ENCODE measurements around the gene PRDX2.

- TF ChIP-seq REST (IDR thresholded peaks at IDR 0.05; ENCODE audit: insufficient read depth in 1 of 2, low read depth in 2 of 2, low read length in 2 of 2): no peak
- no peak for TF ChIP-seq SIN3A (IDR thresholded peaks at IDR 0.05; ENCODE audit: borderline replicate concordance, insufficient read depth, low read length)
Measured at GRCh38 chr19:12782174-12782423, 19.5 kb downstream of the PRDX2 start.

Measured in PFSK-1 (cell line).